Ureter (tissue), 1 donor: Measurements from ENCODE around the gene ZNF462. TPM values are rescaled to one million over a fixed set of nuclear protein-coding genes. Genes with fewer than 3 reads are reported as not detected.

Source experiments
- DNase-seq: peaks from one replicate; pipeline ENCODE4 v3.0.0-alpha.2; 2020; ENCODE audit warnings: low spot score
- total RNA-seq: library from RNA; stranded (reverse); gene quantifications from one replicate; pipeline ENCODE4 v1.2.4, GENCODE V29; 2023
- donor health status: DM: yes; HTN: yes; CAD: no.

Gene ZNF462
- total RNA-seq, 1 donor from 2014 or later = 74.8 TPM

DNA sequence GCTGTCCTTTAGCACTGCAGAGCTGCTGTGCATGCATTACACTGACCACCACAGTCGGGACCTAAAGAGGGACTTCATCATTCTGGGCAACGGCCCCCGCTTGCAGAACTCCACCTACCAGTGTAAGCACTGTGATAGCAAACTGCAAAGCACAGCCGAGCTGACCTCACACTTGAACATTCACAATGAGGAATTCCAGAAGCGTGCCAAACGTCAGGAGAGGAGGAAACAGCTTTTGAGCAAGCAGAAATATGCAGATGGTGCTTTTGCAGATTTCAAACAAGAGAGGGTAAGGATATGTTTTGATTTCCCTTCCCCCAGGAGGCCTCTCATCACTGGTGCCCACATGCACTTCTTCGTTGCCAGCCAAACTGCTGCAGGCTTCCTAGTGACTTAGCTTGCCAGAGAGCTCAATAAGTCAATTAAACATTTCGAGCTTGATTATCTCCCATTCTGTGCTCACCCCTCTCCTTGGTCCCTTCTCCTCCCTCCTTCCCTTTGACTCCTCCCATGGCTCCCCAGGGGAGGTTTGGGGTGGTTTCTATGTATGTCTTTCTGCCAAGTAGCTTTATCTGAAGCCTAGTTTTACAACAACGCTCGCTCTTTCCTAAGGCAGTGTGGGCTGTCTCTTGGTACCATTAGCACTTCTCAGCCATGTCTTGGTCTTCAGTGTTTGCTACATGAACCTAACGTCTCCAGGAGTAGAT is 66.7 kb downstream of the ZNF462 start:
- DNase-seq = no peak

- DNase-seq = no peak
These were observed 67.5 kb downstream of the ZNF462 start for GRCh38 chr9:106930477-106930876.

DNA sequence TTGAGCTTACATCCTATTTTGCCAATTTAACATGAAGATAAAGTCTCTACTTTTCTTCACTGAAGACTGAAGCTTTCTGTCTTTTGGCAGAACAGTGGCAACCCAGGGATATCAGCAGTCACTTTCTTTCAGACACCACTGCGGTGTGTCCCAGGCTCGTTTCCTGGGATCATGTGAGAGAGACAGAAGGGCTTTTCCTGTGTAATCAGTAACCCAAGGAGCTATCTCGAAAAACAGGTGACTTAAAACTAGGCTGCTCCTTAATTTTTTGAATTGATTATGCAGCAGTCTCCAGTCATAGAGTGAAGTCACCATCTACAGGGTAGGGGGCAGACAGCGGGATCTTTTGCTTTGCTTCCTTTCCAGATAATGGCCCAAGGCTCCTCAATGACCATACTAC is 68.5 kb downstream of the ZNF462 start:
- no peak for DNase-seq

- DNase-seq = no peak
These were observed 69.2 kb downstream of the ZNF462 start for GRCh38 chr9:106932178-106932577.

- no peak for DNase-seq
These were observed 69.7 kb downstream of the ZNF462 start for GRCh38 chr9:106932675-106933074.

DNA sequence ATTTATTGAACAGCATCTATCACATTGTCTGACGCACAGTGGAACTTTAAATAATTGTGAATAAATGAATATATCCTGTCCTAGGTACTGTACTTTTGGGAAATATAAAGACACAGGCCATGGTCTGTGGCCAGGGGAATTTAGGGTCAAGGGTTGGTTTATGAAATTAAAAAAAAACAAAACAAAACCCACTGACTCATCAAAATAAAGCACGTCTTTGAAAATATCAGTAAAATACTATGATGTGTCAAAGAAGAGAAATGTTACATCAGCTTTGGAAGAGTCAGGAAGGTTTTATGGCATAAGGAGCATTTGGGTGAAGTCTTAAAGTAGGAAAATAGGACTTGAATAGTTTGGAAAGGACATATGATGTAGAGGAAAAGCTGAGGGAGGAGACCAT is 70.5 kb downstream of the ZNF462 start:
- DNase-seq = no peak

DNA sequence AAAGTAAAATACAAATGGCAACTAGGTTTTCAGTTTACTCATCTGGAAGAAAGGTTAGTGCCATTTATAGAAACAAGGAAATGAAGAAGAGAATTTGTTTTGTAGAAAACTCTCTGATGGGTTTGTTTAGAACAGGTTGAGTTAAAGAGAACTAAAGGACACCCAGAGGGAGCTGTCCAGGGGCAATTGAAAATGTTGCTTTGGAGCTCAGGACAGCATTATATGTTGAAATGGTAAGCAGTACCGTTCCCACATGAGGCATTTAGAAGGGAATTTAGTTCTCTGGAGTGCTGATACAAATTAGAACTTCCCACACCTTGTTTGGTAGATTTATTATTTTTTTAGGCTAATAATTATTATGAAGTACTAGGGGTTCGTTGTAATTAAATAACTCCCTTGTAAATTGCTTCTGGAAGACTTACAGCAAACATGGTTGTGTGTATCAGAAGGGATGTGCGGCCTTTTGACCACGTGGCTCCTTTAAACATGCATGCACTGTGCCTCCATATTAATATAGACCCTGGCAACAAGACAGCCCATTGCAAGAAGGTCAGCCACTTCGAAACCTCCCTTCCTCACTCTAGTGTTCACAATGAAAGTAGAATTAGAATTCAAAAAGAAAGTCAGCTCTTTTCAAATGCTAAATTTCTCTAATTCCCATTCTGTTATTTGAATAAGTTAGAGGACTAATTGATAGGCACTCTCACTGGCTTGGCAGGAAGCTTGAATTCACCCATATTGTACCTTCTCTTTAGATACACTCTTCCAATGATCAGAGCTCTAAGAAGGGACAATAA is 71.7 kb downstream of the ZNF462 start:
- DNase-seq = no peak

DNA sequence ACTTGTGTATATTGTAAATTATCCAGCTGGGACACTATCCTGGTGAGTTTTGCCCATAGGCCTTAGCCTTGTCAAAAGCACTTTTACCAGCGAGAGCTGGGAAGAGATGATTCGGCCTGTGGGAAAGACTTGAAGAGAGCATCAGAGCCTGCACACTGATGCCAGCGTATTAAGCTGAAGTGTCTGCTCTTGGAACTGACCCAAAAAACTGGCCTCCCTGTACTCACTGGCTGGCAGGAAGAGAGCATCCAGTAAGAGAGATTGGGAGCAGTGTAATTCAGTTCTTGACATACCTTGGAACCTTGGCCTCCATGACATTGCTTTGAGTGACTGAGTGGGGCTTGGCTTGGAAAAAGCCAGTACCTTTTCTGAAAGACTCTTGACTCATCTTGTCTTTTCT is 73.7 kb downstream of the ZNF462 start:
- DNase-seq = no peak

- DNase-seq = no peak
These were observed 79.0 kb downstream of the ZNF462 start for GRCh38 chr9:106941916-106942315.

GRCh38 chr9:106945727-106946660 is 83.0 kb downstream of the ZNF462 start:
- DNase-seq = no peak

- no peak for DNase-seq
These were observed 84.3 kb downstream of the ZNF462 start for GRCh38 chr9:106947106-106947900.

GRCh38 chr9:106953174-106953573 is 90.2 kb downstream of the ZNF462 start:
- no peak for DNase-seq

DNA sequence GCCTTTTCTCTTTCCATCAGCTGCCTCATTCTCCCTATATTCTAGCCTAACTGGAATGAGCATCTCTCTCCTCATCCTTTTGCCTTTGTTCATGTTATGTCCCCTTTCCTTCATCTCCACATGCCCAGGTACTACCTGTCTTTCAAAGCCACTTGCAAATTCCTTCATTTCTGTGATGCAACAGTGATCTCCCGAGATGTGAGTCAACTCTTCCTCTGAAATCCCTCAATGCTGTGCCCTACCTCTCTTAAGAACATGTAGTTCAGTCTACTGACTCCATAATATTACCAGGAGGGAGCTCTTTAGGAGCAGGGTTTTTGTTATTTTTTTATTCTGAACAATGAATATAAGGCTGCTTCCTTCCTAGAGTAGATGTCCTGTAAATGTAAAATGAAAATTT is 91.6 kb downstream of the ZNF462 start:
- DNase-seq = no peak

DNA sequence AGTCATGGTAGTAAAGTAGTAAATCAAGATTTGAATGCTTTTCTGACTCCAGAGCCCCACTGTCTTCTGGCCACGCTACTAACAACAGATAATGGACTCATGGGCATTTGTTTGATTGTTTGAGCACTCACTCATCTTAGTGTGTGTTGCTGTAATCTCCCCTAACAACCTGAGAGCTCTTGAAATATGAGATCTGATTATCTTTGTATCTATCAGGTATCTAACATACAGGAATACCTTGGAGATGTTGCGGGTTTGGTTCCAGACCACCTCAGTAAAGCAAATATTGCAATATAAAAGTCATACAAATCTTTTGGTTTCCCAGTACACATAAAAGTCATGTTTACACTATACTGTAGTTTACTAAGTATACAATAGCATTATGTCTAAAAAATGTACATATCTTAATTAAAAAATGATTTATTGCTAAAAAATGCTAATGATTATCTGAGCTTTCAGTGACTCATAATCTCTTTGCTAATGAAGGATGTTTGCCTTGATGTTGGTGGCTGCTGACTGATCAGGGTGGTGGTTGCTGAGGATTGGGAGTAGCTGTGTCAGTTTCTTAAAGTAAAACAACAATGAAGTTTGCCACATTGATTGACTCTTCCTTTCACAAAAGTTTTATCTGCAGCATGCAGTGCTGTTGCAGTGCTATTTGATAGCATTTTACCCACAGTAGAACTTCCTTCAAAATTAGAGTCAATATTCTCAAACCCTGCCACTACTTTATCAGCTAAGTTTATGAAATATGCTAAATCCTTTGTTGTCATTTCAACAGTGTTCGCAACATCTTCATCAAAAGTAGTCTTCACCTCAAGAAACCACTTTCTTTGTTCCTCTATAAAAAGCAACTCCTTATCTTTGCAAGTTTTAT is 92.2 kb downstream of the ZNF462 start:
- no peak for DNase-seq

- DNase-seq = no peak
These were observed 94.0 kb downstream of the ZNF462 start for GRCh38 chr9:106956971-106957370.

GRCh38 chr9:106958955-106959657 is 96.1 kb downstream of the ZNF462 start:
- DNase-seq = no peak

DNA sequence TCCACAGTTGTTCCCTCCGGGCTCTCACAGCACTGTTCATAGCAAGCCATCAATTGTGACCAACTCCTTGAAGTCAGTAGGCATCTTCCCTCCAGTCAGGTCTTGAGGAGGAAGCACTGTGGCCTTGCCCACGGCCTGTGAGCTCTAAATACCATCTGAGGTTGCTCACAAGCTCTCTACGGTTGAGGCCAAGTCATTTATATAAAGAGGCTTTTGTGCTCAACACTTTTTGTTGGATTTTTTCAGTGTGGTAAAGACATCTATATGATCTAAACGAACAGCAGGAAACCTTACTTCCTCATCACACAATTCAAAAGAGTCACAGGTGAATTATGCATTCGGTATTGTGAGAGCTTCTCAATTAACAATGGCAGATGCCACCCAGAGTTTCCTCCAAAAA is 97.3 kb downstream of the ZNF462 start:
- DNase-seq = no peak

DNA sequence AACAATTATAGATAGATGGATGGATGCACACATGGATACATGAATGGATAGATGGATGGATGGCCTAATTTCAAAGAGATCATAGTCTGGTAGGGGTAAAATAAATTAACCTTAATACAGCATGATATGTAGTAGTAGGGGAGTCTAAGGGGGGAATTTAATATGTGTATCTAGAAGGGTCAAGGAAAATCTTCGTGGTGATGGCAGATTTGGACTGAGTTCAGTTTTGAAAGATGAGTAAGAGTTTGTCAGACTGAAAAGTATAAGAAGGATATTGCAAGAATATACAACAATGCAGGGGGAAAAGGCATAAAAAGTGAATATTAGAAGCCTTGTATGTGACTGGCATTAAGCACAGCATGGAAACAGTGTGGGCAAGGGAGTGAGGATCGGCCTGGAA is 98.7 kb downstream of the ZNF462 start:
- DNase-seq = no peak

DNA sequence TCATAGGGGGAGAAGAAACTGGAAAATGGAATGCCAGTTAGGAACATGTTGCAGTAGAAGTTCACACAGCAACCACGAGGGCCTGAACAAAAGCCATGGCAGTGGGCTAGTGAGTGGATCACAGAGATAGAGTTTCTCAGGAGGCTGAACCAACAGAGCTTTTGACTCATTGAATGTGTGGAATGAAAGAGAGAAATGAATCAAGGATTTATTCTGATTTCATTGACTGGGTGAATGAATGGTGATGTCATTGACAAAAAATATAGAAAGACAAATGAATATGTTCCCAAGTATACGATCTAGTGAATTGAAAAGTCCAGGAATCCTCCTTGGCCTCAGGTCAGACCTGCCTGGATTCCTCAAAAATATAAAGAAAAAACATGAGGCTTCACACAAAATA is 99.2 kb downstream of the ZNF462 start:
- DNase-seq = no peak
